Subcutaneous abdominal adipose tissue (tissue), 5 donors: ENCODE measurements around the gene PCDHB11.
"Not testable (repeated sequence)": the region's sequence is repeated elsewhere in the genome, so short reads cannot be mapped to it uniquely, and the experiment has no call there.

Experiments
- H3K27ac ChIP-seq: one replicate; pipeline ENCODE4 v1.7.0; 2013; ENCODE audit warnings: low read depth, mild to moderate bottlenecking, inconsistent platforms, low read length, moderate library complexity
- H3K27me3 ChIP-seq, 5 donors: one replicate each; pipeline ENCODE4 v1.7.0; 2013; ENCODE audit warnings: low read length in 5 of 5, inconsistent platforms in 1 of 5; ENCODE audit not compliant: control insufficient read depth in 5 of 5, insufficient read depth in 4 of 5
- H3K36me3 ChIP-seq, 5 donors: one replicate each; pipeline ENCODE4 v1.7.0; 2013; ENCODE audit warnings: low read length in 5 of 5; ENCODE audit not compliant: control insufficient read depth in 5 of 5, insufficient read depth in 5 of 5
- H3K4me1 ChIP-seq, 5 donors: one replicate each; pipeline ENCODE4 v1.7.0; 2013; ENCODE audit warnings: low read length in 5 of 5, mild to moderate bottlenecking in 3 of 5, moderate library complexity in 1 of 5; ENCODE audit not compliant: control insufficient read depth in 5 of 5, insufficient read depth in 5 of 5
- H3K4me3 ChIP-seq, 5 donors: one replicate each; pipeline ENCODE4 v1.7.0; 2013; ENCODE audit warnings: low read length in 5 of 5, low read depth in 1 of 5
- H3K9ac ChIP-seq, 5 donors: one replicate each; pipeline ENCODE4 v1.7.0; 2013; ENCODE audit warnings: low read length in 5 of 5, mild to moderate bottlenecking in 4 of 5, moderate library complexity in 3 of 5
- H3K9me3 ChIP-seq, 5 donors: one replicate each; pipeline ENCODE4 v1.7.0; 2013; ENCODE audit warnings: low read length in 5 of 5; ENCODE audit not compliant: control insufficient read depth in 5 of 5
- donor health status: healthy.
- donor health status: healthy.
- donor health status: healthy.
- donor health status: healthy.
- donor health status: healthy.

PCDHB11 gene

GRCh38 chr5:141172381-141173204 lies 26.8 kb upstream of the PCDHB11 start, which contains the start of gene PCDHB7:
TSS of gene PCDHB7 (plus strand) at chr5:141172644. CDS start at chr5:141172836, 192 bp downstream.
- Histone ChIP-seq H3K9me3 (peaks cover 7 to 30% (median 20%) of the 10 kb centered on the region in 5 donors), H3K27ac (no peak within 1 kb of the TSS), H3K9ac (no peak within 1 kb of the TSS), H3K27me3 (peaks cover 0 to 14% (median 7%) of the 10 kb centered on the region in 5 donors), H3K4me3 (peak within 1 kb of the TSS; percentile 18 to 52 (median 42)), H3K36me3 (no peaks in the 10 kb centered on the region), H3K4me1 (no peaks in the 10 kb centered on the region)

- not testable (repeated sequence) for H3K4me3 ChIP-seq, H3K27ac ChIP-seq, H3K36me3 ChIP-seq, H3K4me1 ChIP-seq, H3K9ac ChIP-seq
- peaks cover 0 to 22% (median 10%) of the 10 kb centered on the region in 5 donors for H3K27me3 ChIP-seq
- peaks cover 15 to 43% (median 27%) of the 10 kb centered on the region in 5 donors for H3K9me3 ChIP-seq
Measured at GRCh38 chr5:141174291-141175104, 24.9 kb upstream of the PCDHB11 start.

GRCh38 chr5:141175933-141176332 lies 23.5 kb upstream of the PCDHB11 start:
- Histone ChIP-seq H3K4me3 (no peak overlapping the region), H3K9me3 (peaks cover 15 to 43% (median 29%) of the 10 kb centered on the region in 5 donors), H3K36me3 (no peaks in the 10 kb centered on the region), H3K27me3 (peaks cover 0 to 22% (median 10%) of the 10 kb centered on the region in 5 donors), H3K9ac (no peak overlapping the region), H3K4me1 (no peaks in the 10 kb centered on the region), H3K27ac (no peak overlapping the region)

GRCh38 chr5:141177577-141178191 lies 21.7 kb upstream of the PCDHB11 start, which contains the start of gene PCDHB8:
TSS of gene PCDHB8 (plus strand) at chr5:141177790. CDS start at chr5:141178035, 245 bp downstream.
- H3K4me1 ChIP-seq, H3K27ac ChIP-seq, H3K9ac ChIP-seq, H3K36me3 ChIP-seq: not testable (repeated sequence)
- peak within 1 kb of the TSS in 4 of 5 donors; percentile 1 to 39 (median 36) for H3K4me3 ChIP-seq
- H3K27me3 ChIP-seq, result peaks cover 0 to 22% (median 10%) of the 10 kb centered on the region in 5 donors
- H3K9me3 ChIP-seq, result peaks cover 16 to 43% (median 29%) of the 10 kb centered on the region in 5 donors

- Histone ChIP-seq H3K9me3 (peaks cover 16 to 36% (median 24%) of the 10 kb centered on the region in 5 donors), H3K27me3 (peaks cover 0 to 24% (median 10%) of the 10 kb centered on the region in 5 donors), H3K4me3 (peak overlapping the region in 1 of 5 donors; percentile 4), H3K4me1 (peaks cover 0 to 11% (median 4%) of the 10 kb centered on the region in 5 donors)
- not testable (repeated sequence) for H3K9ac ChIP-seq, H3K36me3 ChIP-seq, H3K27ac ChIP-seq
Measured at GRCh38 chr5:141179371-141179770, 20.1 kb upstream of the PCDHB11 start.

- H3K27me3 ChIP-seq, result peaks cover 0 to 22% (median 8%) of the 10 kb centered on the region in 5 donors
- H3K9me3 ChIP-seq, result peaks cover 16 to 39% (median 23%) of the 10 kb centered on the region in 5 donors
- H3K36me3 ChIP-seq, H3K9ac ChIP-seq, H3K27ac ChIP-seq: not testable (repeated sequence)
- H3K4me1 ChIP-seq, result peaks cover 0 to 11% (median 4%) of the 10 kb centered on the region in 5 donors
- H3K4me3 ChIP-seq, result peak overlapping the region in 1 of 5 donors; percentile 27
Measured at GRCh38 chr5:141179876-141180275, 19.6 kb upstream of the PCDHB11 start.

- H3K9me3 ChIP-seq, result peaks cover 16 to 38% (median 24%) of the 10 kb centered on the region in 5 donors
- H3K27me3 ChIP-seq, result peaks cover 0 to 21% (median 7%) of the 10 kb centered on the region in 5 donors
- H3K4me1 ChIP-seq, result peaks cover 0 to 11% (median 4%) of the 10 kb centered on the region in 5 donors
- H3K4me3 ChIP-seq, result peak overlapping the region in 1 of 5 donors; percentile 27
- H3K27ac ChIP-seq, result no peak overlapping the region
- no peaks in the 10 kb centered on the region for H3K36me3 ChIP-seq
- H3K9ac ChIP-seq, result no peak overlapping the region
Measured at GRCh38 chr5:141180313-141180712, 19.1 kb upstream of the PCDHB11 start.

GRCh38 chr5:141182248-141182647 lies 17.2 kb upstream of the PCDHB11 start, which contains the start of gene PCDHB16:
TSS of gene PCDHB16 (plus strand) at chr5:141182387. CDS start at chr5:141182560, 173 bp downstream.
- H3K9me3 ChIP-seq, result peaks cover 13 to 44% (median 20%) of the 10 kb centered on the region in 5 donors
- H3K4me3 ChIP-seq, result peak within 1 kb of the TSS; percentile 53 to 73 (median 58)
- peak within 1 kb of the TSS in 3 of 5 donors; percentile 10 to 48 (median 41) for H3K9ac ChIP-seq
- H3K4me1 ChIP-seq, result peaks cover 0 to 11% (median 4%) of the 10 kb centered on the region in 5 donors
- H3K27me3 ChIP-seq, result peaks cover 0 to 17% (median 3%) of the 10 kb centered on the region in 5 donors
- no peaks in the 10 kb centered on the region for H3K36me3 ChIP-seq
- H3K27ac ChIP-seq, result no peak within 1 kb of the TSS

- H3K4me3 ChIP-seq, H3K27me3 ChIP-seq, H3K9ac ChIP-seq, H3K36me3 ChIP-seq, H3K27ac ChIP-seq: not testable (repeated sequence)
- H3K9me3 ChIP-seq, result peaks cover 7 to 43% (median 16%) of the 10 kb centered on the region in 5 donors
- peaks cover 0 to 11% (median 4%) of the 10 kb centered on the region in 5 donors for H3K4me1 ChIP-seq
Measured at GRCh38 chr5:141184117-141184855, 15.1 kb upstream of the PCDHB11 start.
